Measurements from ENCODE around the gene CDK5R2.

CDK5R2 gene

DNA sequence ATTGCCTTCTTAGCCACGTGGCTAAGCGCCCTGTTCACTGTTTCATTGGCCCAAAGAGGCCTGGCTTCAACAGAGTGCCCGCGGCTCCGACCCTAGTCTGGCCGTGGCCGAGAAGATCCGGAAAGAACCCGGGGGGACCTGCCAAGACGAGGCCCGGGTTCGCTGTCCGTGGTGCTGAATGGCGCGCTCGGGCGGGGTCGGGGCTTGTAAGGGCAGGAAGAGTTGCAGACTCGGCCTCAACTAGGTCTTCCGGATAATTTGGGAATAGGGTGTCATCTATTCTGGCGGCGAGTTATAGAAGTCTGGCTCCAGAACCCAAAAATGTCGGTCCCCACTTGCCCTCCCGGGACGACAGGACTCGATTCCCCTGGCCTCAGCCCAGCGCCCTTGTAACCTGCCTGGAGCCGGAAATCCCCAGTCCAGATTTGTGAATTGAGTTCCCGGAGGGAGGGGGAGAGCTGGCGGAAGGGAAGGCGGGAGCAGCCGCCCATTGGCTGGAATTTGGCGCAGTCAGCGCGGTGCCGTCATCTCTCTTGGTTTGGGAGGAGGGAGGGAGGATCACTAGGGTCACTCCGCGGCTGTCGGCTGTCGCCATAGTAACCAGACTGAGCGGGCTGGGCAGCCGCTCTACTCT, 3.5 kb downstream of the CDK5R2 start:
- peak; percentile 94 for DNase-seq

- DNase-seq, result no peak
These were observed 4.1 kb downstream of the CDK5R2 start for GRCh38 chr2:218963601-218964000.

- no peak for DNase-seq
These were observed 4.7 kb downstream of the CDK5R2 start for GRCh38 chr2:218964041-218964771.

- no peak for DNase-seq
These were observed 11.4 kb downstream of the CDK5R2 start for GRCh38 chr2:218970894-218971293.

DNA sequence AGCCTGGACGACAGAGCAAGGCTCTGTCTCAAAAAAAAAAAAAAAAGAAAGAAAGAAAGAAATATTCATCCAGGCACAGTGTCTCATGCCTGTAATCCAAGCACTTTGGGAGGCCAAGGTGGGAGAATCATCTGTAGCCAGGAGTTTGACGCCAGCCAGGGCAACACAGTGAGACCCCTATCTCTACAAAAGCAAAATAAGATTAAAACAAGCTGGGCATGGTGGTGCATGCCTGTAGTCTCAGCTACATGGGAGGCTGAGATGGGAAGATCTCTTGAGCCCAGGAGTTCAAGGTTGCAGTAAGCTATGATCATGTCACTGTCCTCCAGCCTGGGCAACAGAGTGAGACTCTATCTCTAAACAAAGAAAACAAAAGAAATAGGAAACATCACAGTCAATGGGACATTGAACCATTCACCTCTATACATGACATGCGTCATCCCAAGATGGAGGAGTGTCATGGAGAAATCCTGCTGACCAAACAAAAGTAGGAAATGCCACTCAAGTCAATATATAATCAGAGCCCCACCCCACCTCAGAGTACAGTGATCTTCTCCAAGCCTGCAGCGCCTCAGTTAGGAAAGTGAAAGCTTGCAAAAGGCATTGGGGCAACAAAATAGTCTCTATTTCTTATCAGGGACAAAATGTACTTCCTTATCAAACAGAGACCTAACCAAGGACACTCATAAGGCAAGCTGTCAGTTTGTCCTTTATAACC, 15.8 kb downstream of the CDK5R2 start:
- DNase-seq, result no peak

DNA sequence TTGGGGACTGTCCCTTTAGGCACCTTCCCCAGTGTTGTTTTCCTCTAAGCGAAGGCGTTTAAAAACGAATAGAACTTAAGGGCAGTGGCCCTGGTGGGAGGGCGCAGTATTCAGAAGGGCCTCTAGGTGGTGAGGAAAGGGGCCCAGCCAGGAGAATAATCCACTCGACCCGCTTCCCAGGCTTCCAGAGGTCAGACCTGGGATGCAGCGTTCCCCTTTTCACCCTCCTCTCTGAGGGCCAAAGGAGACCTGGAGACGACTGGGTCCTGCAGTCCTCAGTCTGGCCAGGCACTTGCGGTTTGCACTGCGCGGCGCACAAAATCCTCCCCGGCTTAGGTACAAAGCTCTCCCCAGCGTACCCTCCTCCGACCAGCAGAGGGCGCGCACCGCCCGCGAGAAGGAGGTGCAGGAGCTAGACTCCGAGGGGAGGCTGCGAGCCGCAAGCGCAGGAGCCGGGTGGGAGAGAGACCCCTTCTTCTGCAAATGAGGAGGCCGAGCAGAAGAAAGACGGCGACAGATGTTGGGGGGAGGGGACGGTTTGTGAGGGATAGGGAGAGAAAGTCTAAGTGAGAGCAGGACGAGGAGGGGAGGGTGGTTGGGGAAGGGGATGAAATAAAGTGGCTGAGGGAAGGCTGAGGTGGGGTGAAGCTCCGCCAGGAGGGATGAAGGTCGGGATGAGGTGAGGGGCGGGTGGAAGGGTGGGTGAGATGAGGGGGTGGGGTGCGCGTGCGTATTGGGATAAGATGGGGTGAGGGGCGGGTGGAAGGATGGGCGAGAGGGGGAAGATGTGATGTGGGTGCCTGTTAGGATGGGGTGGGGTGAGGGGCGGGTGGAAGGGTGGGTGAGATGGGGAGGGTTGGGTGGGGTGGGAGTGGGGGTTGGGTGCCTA, 20.6 kb downstream of the CDK5R2 start:
- DNase-seq, result peak; percentile 79

DNA sequence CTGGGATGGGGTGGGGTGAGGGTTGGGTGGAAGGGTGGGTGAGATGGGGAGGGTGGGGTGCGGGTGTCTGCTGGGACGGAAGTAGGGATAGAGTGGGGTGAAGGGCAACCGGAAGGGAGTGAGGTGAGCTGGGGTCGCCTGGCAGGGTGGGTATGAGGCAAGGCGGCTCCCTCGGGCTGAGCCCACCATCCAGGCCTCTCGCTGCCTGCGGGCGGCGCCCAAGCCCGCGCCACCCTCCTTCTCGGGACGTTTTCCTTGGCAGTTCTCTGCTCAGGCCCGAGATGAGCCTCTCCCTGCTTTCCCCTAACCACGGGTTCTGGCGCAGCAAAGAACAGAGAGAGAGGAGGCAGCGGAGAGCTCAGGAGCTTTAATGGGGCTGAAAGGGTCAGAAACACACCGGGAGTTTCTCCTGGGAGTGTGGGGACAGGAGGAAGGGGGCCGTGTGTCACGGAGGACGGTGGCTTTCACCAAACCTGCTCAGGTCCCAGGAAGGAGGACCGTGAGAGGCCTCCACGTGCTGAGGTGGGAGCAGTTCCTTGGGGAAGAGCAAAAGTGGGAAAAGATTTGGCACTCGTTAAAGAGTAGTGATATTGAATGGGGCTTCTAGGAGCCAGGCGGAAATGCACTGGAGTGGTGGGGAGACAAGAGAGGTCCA, 21.4 kb downstream of the CDK5R2 start:
- no peak for DNase-seq

DNA sequence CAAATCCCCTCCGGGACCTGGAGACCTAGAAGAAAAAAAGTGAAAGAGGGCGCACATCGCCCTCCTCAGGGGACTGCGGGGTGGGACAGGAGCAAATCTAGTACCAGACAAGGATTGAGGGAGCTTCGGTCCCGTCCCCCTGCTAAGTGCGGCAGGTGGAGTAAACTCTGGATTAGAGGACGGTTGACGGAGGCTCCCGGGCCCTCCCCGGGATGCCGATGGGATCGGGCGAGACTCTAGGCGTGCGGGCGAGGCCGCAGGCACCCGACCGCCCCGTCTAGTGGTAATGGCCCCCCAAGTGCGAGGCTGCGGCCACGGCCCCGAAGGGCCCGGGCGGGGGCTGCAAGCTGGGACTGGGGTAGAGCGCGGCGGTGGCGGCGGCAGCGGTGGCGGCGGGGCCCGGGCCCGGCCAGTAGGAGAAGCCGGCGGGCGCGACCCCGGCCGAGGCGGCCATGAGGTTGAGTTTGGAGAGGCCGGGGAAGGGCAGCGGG, 22.0 kb downstream of the CDK5R2 start:
- no peak for DNase-seq

DNA sequence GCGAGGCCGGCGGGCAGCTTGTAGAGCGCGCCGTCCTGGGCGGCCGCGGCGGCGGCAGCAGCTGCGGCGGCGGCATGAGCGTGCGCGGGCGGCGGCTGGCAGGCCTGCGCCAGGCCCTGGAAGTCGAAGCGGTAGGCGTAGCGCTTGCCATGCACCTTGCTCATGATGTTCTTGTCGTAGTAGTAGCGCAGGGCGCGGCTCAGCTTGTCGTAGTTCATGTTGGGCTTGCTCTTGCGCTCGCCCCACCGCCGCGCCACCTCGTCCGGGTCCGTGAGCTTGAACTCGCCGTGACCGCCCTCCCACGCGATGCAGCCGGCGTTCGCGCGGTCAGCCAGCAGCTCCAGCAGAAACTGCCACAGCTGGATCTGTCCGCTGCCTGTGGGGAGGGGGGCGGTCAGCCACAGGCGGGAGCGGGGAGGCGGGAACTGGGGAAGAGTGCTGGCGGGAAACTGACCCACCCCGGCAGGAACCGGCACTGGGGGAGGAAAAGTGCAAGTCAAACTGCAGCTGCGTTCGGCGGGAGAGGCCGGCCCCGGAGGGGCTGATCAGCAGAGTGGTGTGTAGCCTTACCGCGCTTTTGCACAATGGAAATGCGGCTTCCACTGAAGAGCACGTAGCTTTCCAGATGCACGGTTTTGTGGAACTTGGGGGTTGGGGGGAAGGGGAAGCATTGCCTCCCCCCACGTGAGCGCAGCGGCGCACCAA, 22.6 kb downstream of the CDK5R2 start:
- DNase-seq, result peak; percentile 25

- no peak for DNase-seq
These were observed 23.3 kb downstream of the CDK5R2 start for GRCh38 chr2:218982586-218983262.

DNA sequence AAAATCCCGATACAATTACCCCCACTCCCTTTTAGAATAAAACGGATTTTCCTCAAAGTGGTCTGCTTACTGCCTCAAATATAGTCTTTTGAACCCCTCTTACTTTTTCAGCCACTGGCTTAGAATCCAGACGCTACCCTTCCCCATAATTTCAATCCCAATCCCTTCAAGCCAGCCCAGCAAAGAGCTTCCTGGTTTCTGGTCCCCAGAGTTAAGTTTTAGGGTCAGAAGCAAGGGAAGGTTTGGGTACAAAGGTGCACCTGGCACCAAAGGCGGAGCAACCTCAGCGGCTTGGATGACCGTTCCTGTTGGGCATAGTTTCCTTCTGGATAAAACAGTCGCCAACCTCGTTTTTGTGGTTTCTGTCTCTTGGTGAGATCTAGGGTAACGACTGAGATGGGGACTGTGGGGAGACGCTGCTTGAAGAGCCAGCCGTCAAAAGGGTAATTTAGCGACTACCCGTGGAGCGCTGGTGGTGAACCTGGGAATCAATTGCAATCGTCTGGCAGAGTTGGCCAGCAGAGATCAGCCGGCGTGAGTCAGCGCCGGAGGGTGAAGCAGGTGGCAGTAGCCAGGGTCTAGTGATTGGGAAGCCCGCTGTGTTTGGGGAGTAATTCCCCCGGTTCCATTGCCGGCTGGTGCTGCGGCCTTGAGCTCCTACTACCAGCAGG, 23.9 kb downstream of the CDK5R2 start:
- no peak for DNase-seq

GRCh38 chr2:218983934-218984238, 24.4 kb downstream of the CDK5R2 start:
- DNase-seq, result no peak

- no peak for DNase-seq
These were observed 25.0 kb downstream of the CDK5R2 start for GRCh38 chr2:218984239-218985020.

- DNase-seq, result peak; percentile 45
These were observed 25.5 kb downstream of the CDK5R2 start, which contains the start of gene FEV for GRCh38 chr2:218985021-218985324. TSS of gene FEV (minus strand) at chr2:218985184. CDS start at chr2:218985075, 109 bp downstream.

- no peak for DNase-seq
These were observed 26.0 kb downstream of the CDK5R2 start for GRCh38 chr2:218985325-218986091.

DNA sequence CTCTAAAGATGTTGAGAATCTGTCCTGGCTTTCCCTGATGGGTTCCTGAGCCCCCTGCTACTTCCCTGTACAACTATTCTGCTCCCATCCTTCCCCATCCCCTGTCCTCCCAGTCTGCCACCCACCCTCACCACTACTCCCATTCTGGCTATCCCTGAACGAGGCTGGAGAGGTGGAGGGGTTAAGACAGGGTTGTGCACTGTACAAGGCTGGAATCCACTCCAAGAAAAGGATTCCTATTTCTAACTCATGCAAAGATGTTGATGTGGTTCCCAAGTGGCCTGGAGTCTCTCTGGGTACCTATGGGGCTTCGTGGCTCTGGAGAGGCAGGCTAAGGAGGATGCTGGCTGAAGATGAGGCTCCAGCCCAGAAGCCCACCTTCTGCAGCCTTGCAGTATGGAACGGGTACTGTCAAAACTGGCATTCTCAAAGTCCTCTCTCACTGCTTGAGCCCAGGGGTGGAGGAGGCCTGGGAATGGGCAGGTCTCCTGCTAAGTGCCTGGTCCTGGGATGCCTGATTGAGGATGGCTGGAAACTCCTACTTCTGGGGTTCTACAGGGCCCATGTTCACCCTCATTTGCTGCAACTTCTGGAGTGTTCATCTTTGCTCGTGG, 26.8 kb downstream of the CDK5R2 start:
- no peak for DNase-seq

- DNase-seq, result no peak
These were observed 28.7 kb downstream of the CDK5R2 start for GRCh38 chr2:218988164-218988563.

- no peak for DNase-seq
These were observed 29.2 kb downstream of the CDK5R2 start for GRCh38 chr2:218988650-218989049.

- no peak for DNase-seq
These were observed 30.6 kb downstream of the CDK5R2 start for GRCh38 chr2:218990052-218990451.
